K562 (cell line): ENCODE results near the gene LIX1L. TPM values are rescaled to one million over a fixed set of nuclear protein-coding genes. Genes with fewer than 3 reads are reported as not detected.

Experiments used
- BRD9 ChIP-seq: fragments of 450-650 bp; IDR thresholded peaks from 2 replicates; pipeline ENCODE4 v1.6.1; 2018; ENCODE audit warnings: low read depth; ENCODE audit not compliant: partially characterized antibody
- CBFA2T3 ChIP-seq: fragments of 450-650 bp; IDR thresholded peaks from 2 replicates; pipeline ENCODE4 v1.6.1; 2017
- CBX2 ChIP-seq: fragments of 200-600 bp; sonication (generic); IDR thresholded peaks from one replicate; pipeline ENCODE4 v1.6.1; 2012; ENCODE audit warnings: mild to moderate bottlenecking, low read length, inconsistent platforms; ENCODE audit not compliant: insufficient read depth, poor library complexity, severe bottlenecking
- DEAF1 ChIP-seq: fragments of 450-650 bp; formaldehyde crosslinking; IDR thresholded peaks from 2 replicates; pipeline ENCODE4 v1.4.0; 2020; ENCODE audit warnings: mild to moderate bottlenecking, moderate library complexity
- DPF2 ChIP-seq: fragments of 450-650 bp; IDR thresholded peaks from 2 replicates; pipeline ENCODE4 v1.6.1; 2016
- ESRRB ChIP-seq: fragments of 250-450 bp; sonication (Bioruptor Pico); IDR thresholded peaks from 2 replicates; pipeline ENCODE4 v1.5.0; 2020; ENCODE audit warnings: mild to moderate bottlenecking, moderate library complexity, borderline replicate concordance
- HMGN3 ChIP-seq: IDR thresholded peaks from 2 replicates; pipeline ENCODE4 v1.6.1; 2011; ENCODE audit warnings: borderline replicate concordance, low read depth, mild to moderate bottlenecking, mixed read lengths, low read length; ENCODE audit not compliant: insufficient read length; ENCODE audit errors: extremely low read depth
- MBD1 ChIP-seq: fragments of 250-450 bp; sonication (Bioruptor Pico); IDR thresholded peaks from 2 replicates; pipeline ENCODE4 v1.8.0; 2022; ENCODE audit warnings: inconsistent platforms
- MTA1 ChIP-seq: fragments of 450-650 bp; IDR thresholded peaks from 2 replicates; pipeline ENCODE4 v1.6.1; 2017; ENCODE audit warnings: borderline replicate concordance
- POLR2AphosphoS5 ChIP-seq: IDR thresholded peaks from 2 replicates; pipeline ENCODE4 v1.6.1; 2011; ENCODE audit warnings: mild to moderate bottlenecking, low read depth, low read length, moderate library complexity; ENCODE audit not compliant: control insufficient read depth, insufficient read depth
- SRF ChIP-seq, 2 experiments: fragments of 250-450, 450-650 bp in 1 of 2; sonication (Bioruptor Pico) in 1 of 2; sonication (generic) in 1 of 2; formaldehyde crosslinking; IDR thresholded peaks; 2 replicates each; pipeline versions ENCODE4 v1.5.0 to v1.5.1; 2020 to 2022; ENCODE audit warnings: mild to moderate bottlenecking in 1 of 2, missing genetic modification reagents in 1 of 2
- XRCC5 ChIP-seq: fragments of 200-400 bp; formaldehyde crosslinking; IDR thresholded peaks from 2 replicates; pipeline ENCODE4 v1.6.1; 2017; ENCODE audit warnings: low read depth, mild to moderate bottlenecking, low read length
- YY1 ChIP-seq, 3 experiments: IDR thresholded peaks; 2 replicates each; pipeline ENCODE4 v1.6.1; 2011; ENCODE audit warnings: low read length in 2 of 3, mild to moderate bottlenecking in 2 of 3, moderate library complexity in 2 of 3, borderline replicate concordance in 1 of 3, control low read depth in 1 of 3, low read depth in 1 of 3; ENCODE audit not compliant: insufficient read depth in 3 of 3, insufficient replicate concordance in 2 of 3, control insufficient read depth in 1 of 3, insufficient read length in 1 of 3; ENCODE audit errors: extremely low read depth in 1 of 3
- ZBTB9 ChIP-seq: fragments of 450-650 bp; formaldehyde crosslinking; IDR thresholded peaks from 2 replicates; pipeline ENCODE4 v1.4.0; 2020; ENCODE audit warnings: mild to moderate bottlenecking, moderate library complexity
- ZKSCAN1 ChIP-seq: fragments of 150-350 bp; IDR thresholded peaks from 2 replicates; pipeline ENCODE4 v1.6.1; 2016; ENCODE audit warnings: low read depth, low read length
- ZNF140 ChIP-seq: fragments of 250-450 bp; sonication (Bioruptor Pico); IDR thresholded peaks from 2 replicates; pipeline ENCODE4 v1.8.0; 2021; ENCODE audit warnings: moderate library complexity, mild to moderate bottlenecking, inconsistent platforms
- ZNF584 ChIP-seq: fragments of 200-800 bp; sonication (Bioruptor generic); IDR thresholded peaks from 2 replicates; pipeline ENCODE4 v1.6.1; 2016; ENCODE audit warnings: low read depth, mild to moderate bottlenecking, missing genetic modification characterization, missing compliant biosample characterization
- ZNF707 ChIP-seq: fragments of 250-450 bp; sonication (Bioruptor Pico); conservative IDR thresholded peaks from 2 replicates; pipeline ENCODE4 v1.8.0; 2022; ENCODE audit warnings: inconsistent platforms, mild to moderate bottlenecking, moderate library complexity
- ZNF740 ChIP-seq, 3 experiments: fragments of 200-800 bp in 1 of 3; sonication (Bioruptor generic) in 1 of 3; sonication (generic) in 1 of 3; formaldehyde crosslinking in 1 of 3; IDR thresholded peaks; 2 replicates each; pipeline versions ENCODE4 v1.6.1 to v1.8.0; 2016 to 2022; ENCODE audit warnings: mild to moderate bottlenecking in 2 of 3, missing compliant biosample characterization in 2 of 3, missing genetic modification characterization in 2 of 3, missing genetic modification reagents in 1 of 3
- polyA plus RNA-seq, 8 experiments: library from polyadenylated mRNA; depleted of rRNA in 4 of 8; stranded (reverse) in 5 of 8; unstranded in 3 of 8; fragments of >200 nt; fragmentation: Nextera tagmentation in 2 of 8; fragmentation: Illumina TruSeq in 1 of 8; extraction: Ambion mirVana in 2 of 8; extraction: Trizol in 1 of 8; gene quantifications; 2 replicates each; pipeline versions ENCODE4 v1.2.1 to v1.2.3, GENCODE V29; 2011 to 2014; ENCODE audit warnings: inconsistent platforms in 1 of 8, missing spikeins in 1 of 8
- total RNA-seq, 7 experiments: library from RNA; depleted of rRNA in 6 of 7; stranded (reverse); fragments of >200 nt in 6 of 7; fragmentation: Illumina TruSeq in 2 of 7; extraction: Trizol in 2 of 7; gene quantifications; 2 replicates each; pipeline versions ENCODE4 v1.2.1 to v1.2.3, GENCODE V29; 2011 to 2021; ENCODE audit warnings: low replicate concordance in 1 of 7

Gene LIX1L
- total and polyA plus RNA-seq, 9 of the 15 experiments (the other 6 are each of a cell fraction or from before 2014, with no cell fraction given) = 4.6 to 26.5 (median 12.5) TPM

- no peak for TF ChIP-seq POLR2AphosphoS5
- TF ChIP-seq ZBTB9 (CRISPR knock-in tag) = 0 out of 2 replicates have a peak, but pooled peaks have one; percentile 48
- no peak for TF ChIP-seq CBFA2T3
- TF ChIP-seq BRD9 = peak; percentile 94
- no peak for TF ChIP-seq MBD1 (CRISPR knock-in tag)
- TF ChIP-seq ZKSCAN1 = 0 out of 2 replicates have a peak, but pooled peaks have one; percentile 13
- TF ChIP-seq ESRRB (CRISPR knock-in tag) = no peak
- TF ChIP-seq MTA1 = no peak
- TF ChIP-seq ZNF140 = no peak
- no peak for TF ChIP-seq YY1 (IDR thresholded peaks at IDR 0.05; ENCODE audit: borderline replicate concordance in 1 of 3, control insufficient read depth in 1 of 3, extremely low read depth in 1 of 3, insufficient read depth in 3 of 3, insufficient read length in 1 of 3, insufficient replicate concordance in 2 of 3, low read depth in 1 of 3, low read length in 2 of 3)
- peak in 1 of 2 experiments; percentile 44; a peak in 1 of 4 replicates for TF ChIP-seq SRF (CRISPR knock-in tag; IDR thresholded peaks at IDR 0.05)
- TF ChIP-seq DEAF1 (CRISPR knock-in tag) = peak; percentile 92
- TF ChIP-seq ZNF707 (CRISPR knock-in tag) = no peak
- TF ChIP-seq CBX2 = no peak
- no peak for TF ChIP-seq ZNF740 (CRISPR knock-in tag; IDR thresholded peaks at IDR 0.05)
- TF ChIP-seq ZNF740 (tag; IDR thresholded peaks at IDR 0.05) = 0 out of 4 replicates have a peak, but pooled peaks of 1 of the 2 experiments have one; percentile 37
- no peak; the same call in 1 of the 2 replicates for TF ChIP-seq DPF2
- 0 out of 2 replicates have a peak, but pooled peaks have one; percentile 49 for TF ChIP-seq XRCC5
- TF ChIP-seq HMGN3 = no peak
- TF ChIP-seq ZNF584 = 0 out of 2 replicates have a peak, but pooled peaks have one; percentile 66
These were observed 20.0 kb upstream of the LIX1L start (continued) for GRCh38 chr1:145977486-145978470.
